ENCODE results near the gene MRFAP1. TPM values are rescaled to one million over a fixed set of nuclear protein-coding genes. Genes with fewer than 3 reads are reported as not detected.

Gene MRFAP1
- total and polyA plus RNA-seq, 2 experiments from 2014 or later, result 291 to 315 TPM

- no peaks in the 10 kb centered on the region for H3K9me3 ChIP-seq (ENCODE audit: low read depth)
- no peak for DNase-seq (ENCODE audit: low read depth in 1 of 2, low spot score in 1 of 2)
Measured at GRCh38 chr4:6632125-6632524, 8.4 kb upstream of the MRFAP1 start.

GRCh38 chr4:6633091-6633906 lies 7.2 kb upstream of the MRFAP1 start:
- peak in 1 of 2 donors; percentile 84 for DNase-seq (ENCODE audit: low read depth in 1 of 2, low spot score in 1 of 2)
- no peaks in the 10 kb centered on the region for H3K36me3 ChIP-seq
- no peak overlapping the region for H3K27ac ChIP-seq
- H3K4me3 ChIP-seq, result no peak overlapping the region
- no peak for TF ChIP-seq CTCF (IDR thresholded peaks at IDR 0.05; ENCODE audit: low read depth, low read length)
- H3K4me1 ChIP-seq (ENCODE audit: low read depth), result no peaks in the 10 kb centered on the region
- no peaks in the 10 kb centered on the region for H3K9me3 ChIP-seq (ENCODE audit: low read depth)
- H3K27me3 ChIP-seq, result no peaks in the 10 kb centered on the region

More at GRCh38 chr4:6632125-6632524, 8.4 kb upstream of the MRFAP1 start:
- no peak overlapping the region for H3K4me3 ChIP-seq
- H3K27ac ChIP-seq, result no peak overlapping the region
- no peaks in the 10 kb centered on the region for H3K36me3 ChIP-seq
- H3K4me1 ChIP-seq (ENCODE audit: low read depth), result no peaks in the 10 kb centered on the region
- TF ChIP-seq CTCF (IDR thresholded peaks at IDR 0.05; ENCODE audit: low read depth, low read length), result no peak
- H3K27me3 ChIP-seq, result no peaks in the 10 kb centered on the region

- Histone ChIP-seq H3K36me3 (no peaks in the 10 kb centered on the region), H3K27me3 (no peaks in the 10 kb centered on the region), H3K9me3 (ENCODE audit: low read depth) (no peaks in the 10 kb centered on the region), H3K27ac (no peak overlapping the region), H3K4me3 (no peak overlapping the region), H3K4me1 (ENCODE audit: low read depth) (no peaks in the 10 kb centered on the region)
- no peak for TF ChIP-seq CTCF (IDR thresholded peaks at IDR 0.05; ENCODE audit: low read depth, low read length)
- no peak for DNase-seq (ENCODE audit: low read depth in 1 of 2, low spot score in 1 of 2)
Measured at GRCh38 chr4:6634746-6635145, 5.7 kb upstream of the MRFAP1 start.

GRCh38 chr4:6639137-6639680 lies 1.3 kb upstream of the MRFAP1 start:
- Histone ChIP-seq H3K36me3 (peaks cover 8% of the 10 kb centered on the region), H3K4me3 (no peak overlapping the region), H3K27me3 (no peaks in the 10 kb centered on the region), H3K9me3 (ENCODE audit: low read depth) (no peaks in the 10 kb centered on the region), H3K27ac (no peak overlapping the region), H3K4me1 (ENCODE audit: low read depth) (peaks cover 9% of the 10 kb centered on the region)
- no peak for TF ChIP-seq CTCF (IDR thresholded peaks at IDR 0.05; ENCODE audit: low read depth, low read length)
- DNase-seq (ENCODE audit: low read depth in 1 of 2, low spot score in 1 of 2), result no peak

- peak overlapping the region; percentile 96 for H3K4me3 ChIP-seq
- no peak for TF ChIP-seq CTCF (IDR thresholded peaks at IDR 0.05; ENCODE audit: low read depth, low read length)
- H3K27ac ChIP-seq, result peak overlapping the region; percentile 96
- no peaks in the 10 kb centered on the region for H3K27me3 ChIP-seq
- no peaks in the 10 kb centered on the region for H3K9me3 ChIP-seq (ENCODE audit: low read depth)
- H3K4me1 ChIP-seq (ENCODE audit: low read depth), result peaks cover 9% of the 10 kb centered on the region
- DNase-seq (ENCODE audit: low read depth in 1 of 2, low spot score in 1 of 2), result peak; percentile 35 to 52
- H3K36me3 ChIP-seq, result peaks cover 8% of the 10 kb centered on the region
Measured at GRCh38 chr4:6641164-6641970, 882 bp downstream of the MRFAP1 start.
